Neural crest cell (in vitro differentiated cells): ENCODE measurements around the gene BCL7A. TPM values are rescaled to one million over a fixed set of nuclear protein-coding genes. Genes with fewer than 3 reads are reported as not detected.
A peak's percentile ranks its signal among the peaks of the same experiment; 100 is the strongest.

Experiments used
- DNase-seq: peaks from one replicate; pipeline ENCODE4 v3.0.0; 2021; ENCODE audit warnings: low read depth, mixed read lengths, low spot score
- H3K27ac Mint-ChIP-seq: one replicate; pipeline ENCODE4 v1.8.0; 2021; ENCODE audit warnings: mild to moderate bottlenecking, mixed read lengths; ENCODE audit not compliant: unreplicated experiment
- H3K27me3 Mint-ChIP-seq: 2 replicates; pipeline ENCODE4 v1.8.0; 2021; ENCODE audit warnings: low read depth, mild to moderate bottlenecking, mixed read lengths
- H3K36me3 Mint-ChIP-seq: 2 replicates; pipeline ENCODE4 v1.8.0; 2021; ENCODE audit warnings: low read depth, mild to moderate bottlenecking, mixed read lengths
- H3K4me1 Mint-ChIP-seq: 2 replicates; pipeline ENCODE4 v1.8.0; 2021; ENCODE audit warnings: mixed read lengths
- H3K4me3 Mint-ChIP-seq: one replicate; pipeline ENCODE4 v1.8.0; 2021; ENCODE audit warnings: mild to moderate bottlenecking, mixed read lengths
- H3K9me3 Mint-ChIP-seq: 2 replicates; pipeline ENCODE4 v1.8.0; 2021; ENCODE audit warnings: mixed read lengths
- CTCF ChIP-seq: fragments of 200-600 bp; sonication (generic); conservative IDR thresholded peaks from 2 replicates; pipeline ENCODE4 v1.5.0; 2021; ENCODE audit warnings: antibody characterized with exemption, mild to moderate bottlenecking
- total RNA-seq: library from RNA; stranded (reverse); gene quantifications from 2 replicates; pipeline ENCODE4 v1.2.1, GENCODE V29; 2021

Gene BCL7A
- total RNA-seq, 1 donor from 2014 or later: 57.4 TPM

GRCh38 chr12:122067966-122068365 lies 46.3 kb downstream of the BCL7A start:
- Mint-ChIP-seq H3K4me1 (peaks cover 42% of the 10 kb centered on the region), H3K27me3 (peaks cover 7% of the 10 kb centered on the region), H3K27ac (no peak overlapping the region), H3K9me3 (no peaks in the 10 kb centered on the region), H3K36me3 (peaks cover 4% of the 10 kb centered on the region), H3K4me3 (no peak overlapping the region)
- no peak for DNase-seq
- no peak for TF ChIP-seq CTCF

GRCh38 chr12:122072031-122072970 lies 50.6 kb downstream of the BCL7A start:
- Mint-ChIP-seq H3K36me3 (no peaks in the 10 kb centered on the region), H3K27ac (no peak overlapping the region), H3K27me3 (peaks cover 7% of the 10 kb centered on the region), H3K4me1 (peaks cover 13% of the 10 kb centered on the region), H3K4me3 (peak overlapping the region; percentile 7), H3K9me3 (no peaks in the 10 kb centered on the region)
- no peak for TF ChIP-seq CTCF
- DNase-seq: no peak

- peaks cover 7% of the 10 kb centered on the region for H3K27me3 Mint-ChIP-seq
- DNase-seq: no peak
- H3K36me3 Mint-ChIP-seq: no peaks in the 10 kb centered on the region
- H3K9me3 Mint-ChIP-seq: no peaks in the 10 kb centered on the region
- H3K4me1 Mint-ChIP-seq: peaks cover 9% of the 10 kb centered on the region
- H3K4me3 Mint-ChIP-seq: peak overlapping the region; percentile 14
- H3K27ac Mint-ChIP-seq: no peak overlapping the region
- TF ChIP-seq CTCF: no peak
These were observed 52.1 kb downstream of the BCL7A start for GRCh38 chr12:122073815-122074214.

GRCh38 chr12:122076743-122077495 lies 55.2 kb downstream of the BCL7A start:
- no peak for TF ChIP-seq CTCF
- Mint-ChIP-seq H3K27ac (no peak overlapping the region), H3K4me1 (peaks cover 33% of the 10 kb centered on the region), H3K4me3 (no peak overlapping the region), H3K27me3 (peaks cover 24% of the 10 kb centered on the region), H3K36me3 (no peaks in the 10 kb centered on the region), H3K9me3 (no peaks in the 10 kb centered on the region)
- no peak for DNase-seq

GRCh38 chr12:122078141-122079032 lies 56.7 kb downstream of the BCL7A start, which contains the start of gene MLXIP:
MLXIP (plus strand) TSS chr12:122078756; CDS start chr12:122078854, 98 bp downstream.
- Mint-ChIP-seq H3K27me3 (peaks cover 20% of the 10 kb centered on the region), H3K27ac (peak within 1 kb of the TSS; percentile 89), H3K4me1 (peaks cover 41% of the 10 kb centered on the region), H3K36me3 (no peaks in the 10 kb centered on the region), H3K9me3 (no peaks in the 10 kb centered on the region), H3K4me3 (peak within 1 kb of the TSS; percentile 89)
- no peak for TF ChIP-seq CTCF
- peak; percentile 82 for DNase-seq
